ENCODE measurements around the gene RBMS1.
"Not testable (repeated sequence)": the region's sequence is repeated elsewhere in the genome, so short reads cannot be mapped to it uniquely, and the experiment has no call there.

Gene RBMS1

DNA sequence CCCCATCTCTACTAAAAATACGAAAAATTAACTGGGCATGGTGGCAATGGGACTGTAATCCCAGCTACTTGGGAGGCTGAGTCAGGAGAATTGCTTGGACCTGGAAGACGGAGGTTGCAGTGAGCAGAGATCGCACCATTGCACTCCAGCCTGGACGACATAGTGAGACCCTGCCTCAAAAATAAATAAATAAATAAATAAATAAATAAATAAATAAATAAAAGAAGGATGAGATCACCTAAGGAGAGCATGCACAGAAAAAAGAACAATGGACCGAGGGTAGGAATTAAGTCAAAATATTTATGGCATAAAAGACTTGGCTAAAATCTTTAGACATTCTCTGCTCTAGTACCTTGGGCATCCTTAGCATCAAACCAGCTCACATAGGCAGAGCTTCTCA is 8.9 kb upstream of the RBMS1 start:
- DNase-seq: no peak

DNA sequence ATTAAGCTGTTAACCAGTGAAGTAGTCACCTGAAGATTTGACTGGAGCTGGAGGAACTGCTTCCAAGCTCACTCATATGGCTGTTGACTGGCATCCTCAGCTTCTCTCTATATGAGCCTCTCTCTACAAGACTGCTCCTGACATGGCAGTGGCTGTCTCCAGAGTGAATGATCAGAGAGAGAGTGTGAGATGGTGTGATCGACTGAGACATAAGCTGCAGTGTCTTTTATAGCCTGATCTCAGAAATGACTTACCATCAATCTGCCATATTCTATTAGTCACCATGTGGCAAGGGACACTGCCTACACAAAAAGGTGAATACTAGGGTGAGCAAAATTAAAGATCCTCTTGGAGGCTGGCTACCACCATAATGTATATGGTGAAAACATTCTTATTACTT is 7.8 kb upstream of the RBMS1 start:
- no peak for DNase-seq

DNA sequence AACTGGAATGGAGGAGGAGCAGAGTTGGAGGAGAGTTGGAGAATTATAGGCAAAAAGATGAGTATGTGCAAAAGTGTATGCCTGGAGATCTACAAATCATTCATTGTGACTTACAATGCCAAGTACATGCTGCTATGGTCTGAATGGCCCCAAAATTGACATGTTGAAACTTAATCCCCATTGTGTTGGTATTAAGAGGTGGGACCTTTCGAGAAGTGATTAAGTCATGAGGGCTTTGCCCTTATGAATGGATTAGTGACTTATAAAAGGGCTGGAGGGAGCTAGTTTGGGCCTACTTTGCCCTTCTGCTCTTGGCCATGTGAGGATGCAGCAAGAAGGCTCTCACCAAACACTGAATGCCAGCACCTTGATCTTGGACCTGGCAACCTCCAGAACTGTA is 6.3 kb upstream of the RBMS1 start:
- no peak for DNase-seq

DNA sequence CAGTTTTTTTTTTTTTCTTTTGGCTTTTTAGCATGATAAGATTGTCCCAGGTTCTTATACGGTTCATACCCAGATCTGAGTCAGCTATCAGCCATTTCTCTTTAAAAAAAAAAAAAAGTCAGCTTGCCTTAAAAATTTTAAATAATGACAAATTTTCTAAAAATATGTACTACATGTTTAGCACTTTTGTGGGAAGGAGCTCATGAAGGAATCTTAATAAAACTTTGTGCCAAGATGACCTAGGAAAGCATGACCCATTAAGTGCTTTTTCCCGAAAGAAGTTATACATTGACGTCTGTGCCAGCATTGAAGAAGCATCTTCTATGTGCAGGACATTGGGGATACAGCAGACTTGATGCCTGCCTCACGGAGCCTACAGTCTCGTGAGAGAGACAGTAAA is 4.5 kb upstream of the RBMS1 start:
- no peak for DNase-seq

DNA sequence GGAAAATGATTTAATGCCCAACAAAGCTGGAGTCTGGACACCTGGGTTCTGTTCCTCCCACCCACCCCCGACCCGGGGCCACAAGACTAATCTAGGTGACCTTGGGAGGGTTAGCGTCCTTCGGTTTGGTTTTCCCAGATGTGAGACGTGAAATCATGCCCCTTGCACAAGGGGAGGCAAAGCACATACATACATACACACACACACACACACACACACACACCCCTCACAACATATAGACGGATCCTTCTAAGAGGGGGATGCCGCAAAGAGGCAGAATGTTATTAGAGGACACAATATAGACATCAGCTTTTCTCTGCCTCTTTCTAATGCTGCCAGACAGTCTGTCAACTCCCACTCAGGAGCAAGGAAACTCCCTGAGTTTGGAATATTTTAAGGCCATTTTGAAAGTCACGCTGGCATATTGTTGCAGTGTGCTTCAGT is 616 bp upstream of the RBMS1 start:
- DNase-seq: no peak

DNA sequence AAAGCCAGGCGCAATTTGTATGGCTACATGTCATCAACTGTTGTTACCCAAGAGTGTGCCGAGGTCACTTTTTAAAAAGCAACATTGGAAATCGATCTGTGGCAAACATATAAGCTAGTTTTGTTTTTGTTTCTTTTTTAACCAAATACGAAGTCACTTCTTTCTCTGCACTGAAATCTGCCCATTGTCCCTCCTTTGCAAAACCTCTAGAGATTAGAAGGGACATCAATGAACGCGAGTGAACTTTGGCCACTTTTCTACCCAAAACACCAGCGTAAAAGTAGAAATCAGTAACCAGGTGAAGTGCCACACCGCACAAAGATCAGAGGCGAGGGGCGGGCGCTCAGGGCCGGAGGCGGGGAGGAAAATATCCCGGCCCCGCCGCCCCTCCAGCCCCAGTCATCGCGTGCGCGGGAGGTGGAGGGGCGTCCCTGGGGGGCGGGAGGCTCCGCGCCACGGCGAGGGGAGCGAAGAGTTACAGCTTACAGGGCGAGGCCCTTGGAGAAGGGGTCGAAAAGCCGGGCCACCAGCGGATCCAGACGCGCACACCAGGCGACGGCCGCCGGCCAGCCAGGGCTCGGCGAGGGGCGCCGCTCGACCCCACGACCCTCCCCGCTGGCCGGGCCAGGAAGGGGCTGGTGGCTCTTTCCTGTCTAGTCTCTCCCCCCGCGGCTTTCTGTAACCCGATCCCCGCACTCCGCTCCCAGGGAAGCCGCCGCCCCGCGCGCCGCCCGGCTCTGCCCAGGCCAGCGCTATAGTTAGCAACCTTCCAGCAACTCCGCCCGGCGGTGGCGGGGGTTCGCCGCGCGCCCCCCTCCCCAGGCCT is 993 bp downstream of the RBMS1 start:
- peak in 10 of 58 donors; percentile 5 to 51 (median 15) for DNase-seq

DNA sequence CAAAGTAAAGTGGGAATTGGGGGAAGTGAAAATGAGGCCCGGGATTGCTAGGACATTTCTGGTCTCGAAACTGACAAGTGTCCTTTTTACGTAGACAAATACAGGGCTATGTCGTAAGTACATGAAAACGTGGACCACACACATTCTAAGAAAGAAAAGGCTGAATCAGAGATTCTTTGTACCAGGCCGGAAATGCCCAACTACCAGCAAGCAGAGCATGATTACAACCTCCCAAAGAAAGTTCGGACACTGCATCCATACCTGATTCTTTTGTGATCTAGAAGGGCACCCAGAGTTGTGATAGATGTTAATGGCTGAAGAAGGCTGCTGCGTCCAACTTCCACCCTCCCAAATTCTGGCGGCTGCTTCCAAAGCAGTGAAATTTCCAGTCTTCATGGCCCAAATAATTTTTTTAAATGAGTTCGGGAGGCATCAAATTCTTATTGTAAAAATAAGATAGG is 1.7 kb downstream of the RBMS1 start:
- DNase-seq: peak in 1 of 58 donors; percentile 10

DNA sequence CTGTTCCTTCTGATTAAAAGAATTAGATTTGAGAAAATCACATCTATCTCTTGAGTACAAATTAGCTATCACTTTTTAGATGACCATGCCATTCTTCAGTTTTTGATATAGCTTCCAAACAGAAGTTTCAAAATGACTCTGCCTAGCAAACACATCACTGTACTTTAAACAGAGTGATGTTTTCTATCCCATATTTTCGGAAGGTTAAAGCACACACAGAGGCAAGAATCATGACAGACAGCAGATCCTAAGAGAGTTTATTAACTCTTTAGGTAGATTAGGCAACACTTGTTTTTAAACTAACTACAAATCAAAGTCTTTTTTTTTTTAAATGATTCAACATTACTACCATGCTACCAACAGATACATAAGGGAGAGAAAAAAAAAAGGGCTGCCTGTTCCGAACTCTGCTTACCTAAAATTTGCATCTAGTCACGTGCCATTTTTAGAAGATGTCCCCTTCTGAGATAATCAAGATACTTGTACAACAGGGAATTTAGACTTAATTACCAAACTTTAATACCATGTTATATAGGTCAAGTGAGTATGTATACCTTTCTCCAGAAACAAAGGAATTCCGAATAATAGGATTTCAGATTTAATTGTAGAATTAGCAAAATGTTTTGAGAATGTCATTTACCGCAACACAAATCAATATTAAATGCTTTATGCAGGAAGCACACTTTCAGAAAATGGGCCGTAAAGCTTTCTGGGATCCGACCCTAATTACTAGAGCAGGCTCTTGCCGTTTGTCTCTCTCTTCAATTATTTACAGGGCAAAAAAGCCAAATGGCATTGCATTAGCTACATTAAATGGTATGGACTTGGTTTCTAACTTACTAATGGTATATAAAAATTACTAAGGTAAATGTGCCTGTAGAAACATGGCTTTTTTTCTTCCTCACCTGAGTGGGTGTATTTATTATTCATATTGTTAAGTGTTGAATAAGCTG is 2.6 kb downstream of the RBMS1 start:
- no peak for DNase-seq

DNA sequence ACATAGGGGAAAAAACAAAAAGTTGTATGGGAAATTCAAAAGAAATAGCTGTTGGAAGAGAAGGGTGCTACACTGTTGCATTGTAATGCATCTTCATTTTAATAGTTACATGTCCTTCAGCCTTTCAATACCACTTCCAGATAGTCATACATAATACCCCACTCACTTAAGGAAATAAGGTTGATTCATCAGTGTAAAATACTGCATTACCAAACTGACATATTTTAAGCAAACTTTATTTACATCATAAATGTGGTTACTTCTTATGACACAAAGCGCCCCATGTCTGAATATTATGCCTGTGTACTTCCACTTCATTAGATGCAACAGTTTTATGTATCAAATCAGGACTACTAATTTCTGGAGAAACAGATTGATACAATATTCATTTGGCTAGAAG is 4.5 kb downstream of the RBMS1 start:
- DNase-seq: no peak

DNA sequence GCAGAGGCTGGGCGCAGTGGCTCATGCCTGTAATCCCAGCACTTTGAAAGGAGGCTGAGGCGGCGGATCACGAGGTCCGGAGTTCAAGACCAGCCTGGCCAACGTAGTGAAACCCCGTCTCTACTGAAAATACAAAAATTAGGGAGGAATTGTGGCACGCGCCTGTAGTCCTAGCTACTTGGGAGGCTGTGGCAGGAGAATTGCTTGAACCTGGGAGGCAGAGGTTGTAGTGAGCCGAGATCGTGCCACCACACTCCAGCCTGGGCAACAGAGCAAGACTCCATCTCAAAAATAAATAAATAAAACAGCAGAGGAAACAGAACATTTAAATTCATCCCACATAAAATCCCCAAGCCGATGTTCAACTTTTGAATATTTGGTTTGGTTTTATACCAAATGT is 5.3 kb downstream of the RBMS1 start:
- DNase-seq: not testable (repeated sequence)

DNA sequence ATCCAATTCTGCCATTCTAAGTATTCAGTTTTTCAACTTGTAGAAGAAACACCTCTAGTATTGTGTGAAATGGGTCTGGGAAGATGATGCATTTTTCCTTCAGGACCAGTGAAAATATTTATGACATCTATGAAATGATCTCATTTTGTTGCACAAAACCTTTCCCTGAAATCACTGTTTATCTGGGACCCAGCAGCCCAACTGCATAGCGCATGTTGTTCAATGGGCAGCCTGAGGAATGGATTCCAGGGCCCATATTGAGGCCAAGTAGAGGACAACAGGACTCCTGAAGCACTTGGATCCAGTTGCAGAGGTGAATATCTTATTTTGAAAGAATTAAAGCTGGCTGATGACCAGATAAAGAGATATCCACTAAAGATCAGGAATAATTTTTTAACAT is 7.3 kb downstream of the RBMS1 start:
- no peak for DNase-seq

DNA sequence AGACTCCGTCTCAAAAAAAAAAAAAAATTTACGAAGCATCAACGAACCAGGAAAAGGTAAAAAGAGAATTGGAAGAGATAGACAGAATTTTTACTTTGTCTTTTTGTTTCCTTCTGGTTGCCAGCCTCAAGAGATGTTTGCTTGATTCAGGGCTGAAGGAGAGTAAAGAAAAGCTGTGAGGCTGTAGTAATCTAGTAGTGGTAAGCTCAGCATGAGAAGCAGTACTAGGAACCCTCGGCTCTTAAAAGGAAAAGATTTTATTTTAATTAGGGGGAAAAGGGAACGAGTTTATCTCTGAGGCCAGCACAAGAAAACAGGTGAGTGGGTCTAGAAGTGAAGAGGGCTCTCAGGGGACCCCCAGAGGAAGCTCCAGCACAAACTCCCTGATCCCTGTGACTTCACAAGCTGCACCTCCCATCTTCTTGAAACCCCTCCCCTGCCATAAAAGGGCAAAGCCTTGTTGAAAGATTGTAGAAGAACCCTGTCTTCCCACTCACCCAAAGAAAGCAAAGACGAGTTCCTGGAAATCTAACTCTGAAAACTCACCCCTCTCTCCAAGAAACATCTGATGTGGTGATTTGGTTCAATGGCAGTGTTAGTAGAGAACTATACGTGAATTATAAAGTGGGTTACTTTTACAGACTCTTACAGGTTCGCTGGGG is 8.6 kb downstream of the RBMS1 start:
- DNase-seq: no peak

DNA sequence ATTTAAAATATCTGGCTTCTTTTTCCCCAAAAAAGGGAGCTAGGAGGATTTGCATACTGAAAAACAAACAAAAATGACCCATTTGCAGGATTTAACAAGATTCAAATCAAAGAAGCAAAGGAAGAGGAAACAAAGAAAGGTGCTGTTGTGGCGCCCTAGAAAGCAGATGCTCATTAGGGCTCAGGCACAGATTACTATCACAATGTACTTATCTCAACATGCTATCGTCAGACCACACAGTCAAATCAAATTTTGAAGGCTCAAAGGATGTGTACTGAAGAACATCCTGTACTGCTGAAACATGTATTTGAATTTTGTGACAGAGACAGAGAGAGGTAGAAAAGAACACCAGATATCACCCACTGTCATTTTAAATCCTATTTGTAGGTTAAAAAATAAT is 10.9 kb downstream of the RBMS1 start:
- no peak for DNase-seq

DNA sequence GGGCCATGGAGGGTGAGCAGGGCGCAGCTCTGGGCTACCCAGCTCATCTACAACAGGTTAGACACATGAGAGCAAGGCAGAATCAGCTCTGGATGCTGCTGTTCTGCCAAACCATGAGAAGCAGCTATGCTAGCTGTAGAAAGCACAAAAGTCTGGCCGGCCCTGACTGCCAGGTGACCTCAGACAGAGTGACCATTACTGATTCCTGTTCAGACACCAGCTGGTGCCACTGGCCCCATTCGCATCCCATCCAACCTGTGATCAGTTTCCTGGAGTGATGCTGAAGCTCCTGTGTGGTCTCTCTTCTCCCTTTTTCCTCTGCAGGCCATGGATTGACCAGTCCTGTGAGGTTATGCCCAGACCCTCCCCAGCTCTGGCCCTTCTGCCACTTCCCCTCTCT is 14.3 kb downstream of the RBMS1 start:
- no peak for DNase-seq

DNA sequence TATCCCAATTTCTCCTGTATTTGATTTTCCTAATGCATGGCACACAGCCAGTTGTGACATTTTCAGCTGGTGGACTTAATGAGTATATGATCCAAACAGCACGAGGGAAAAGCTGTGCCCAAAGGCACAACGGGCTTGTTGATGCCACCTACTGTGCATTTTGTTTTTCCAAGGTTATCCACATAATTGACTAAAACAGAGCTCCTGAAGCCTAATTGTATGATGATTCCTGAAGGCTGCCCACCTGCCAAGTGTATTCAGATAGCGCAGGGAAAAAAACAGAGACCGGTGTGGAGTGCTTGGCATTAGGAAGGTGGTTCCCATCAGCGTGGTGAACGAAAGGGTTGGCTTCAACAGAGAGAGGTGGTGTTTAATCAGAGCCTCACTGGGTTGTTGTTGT is 14.9 kb downstream of the RBMS1 start:
- DNase-seq: no peak

DNA sequence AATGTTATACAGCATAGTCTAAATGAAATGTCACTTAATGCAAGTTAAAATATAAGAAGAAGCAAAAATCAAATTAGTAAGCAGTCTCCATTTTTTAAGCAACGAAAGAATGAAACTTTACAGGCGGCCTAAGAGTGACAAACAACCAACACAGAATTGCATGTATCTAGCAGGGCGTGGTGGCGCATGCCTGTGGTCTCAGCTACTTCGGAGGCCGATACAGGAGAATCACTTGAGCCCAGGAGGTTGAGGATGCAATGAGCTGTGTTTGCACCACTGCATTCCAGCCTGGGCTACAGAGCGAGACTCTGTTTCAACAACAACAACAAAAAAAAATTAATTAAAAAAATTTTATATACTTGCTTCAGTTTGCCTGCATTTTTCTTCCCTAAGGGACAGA is 16.6 kb downstream of the RBMS1 start:
- no peak for DNase-seq

DNA sequence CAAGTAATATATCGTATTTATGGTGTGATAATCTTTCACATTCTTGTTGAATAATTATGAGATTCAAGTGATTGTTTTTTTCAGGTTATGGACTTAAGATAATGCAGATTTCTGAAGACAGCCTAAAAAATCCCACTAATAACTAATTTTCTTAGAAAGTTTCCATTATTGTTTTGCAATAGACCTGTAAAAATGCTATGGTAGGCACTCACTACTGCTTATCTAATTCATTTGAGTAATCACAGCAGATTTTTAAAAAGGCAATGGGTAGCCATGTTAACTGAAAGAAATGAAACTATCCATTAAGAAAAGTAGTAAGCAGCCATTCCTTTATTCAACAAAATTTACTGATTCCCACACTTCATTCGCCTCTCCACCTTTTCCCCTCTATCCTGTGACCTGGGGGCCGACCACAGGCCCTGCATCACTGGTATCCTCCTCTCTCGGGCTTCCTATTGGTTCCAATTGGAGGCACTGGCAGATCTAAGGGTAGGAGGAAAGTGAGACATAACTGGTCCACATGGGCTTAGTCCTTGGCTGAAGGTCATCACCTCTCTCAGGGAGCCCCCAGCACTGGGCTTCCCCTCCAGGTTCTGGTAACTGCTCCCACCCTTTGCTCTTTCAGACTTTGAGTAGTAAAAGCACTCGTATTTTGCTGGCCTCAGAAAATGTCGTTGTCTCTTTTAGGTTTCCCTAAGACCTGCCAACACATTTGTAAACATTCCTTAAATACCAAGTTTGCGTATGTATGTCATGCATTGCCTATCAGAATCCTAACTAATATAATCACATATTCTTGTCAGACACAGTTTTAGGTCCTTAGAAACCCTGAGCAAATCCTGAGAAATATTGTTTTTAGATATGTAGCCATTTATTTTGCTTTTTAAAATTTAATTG is 18.5 kb downstream of the RBMS1 start:
- no peak for DNase-seq

DNA sequence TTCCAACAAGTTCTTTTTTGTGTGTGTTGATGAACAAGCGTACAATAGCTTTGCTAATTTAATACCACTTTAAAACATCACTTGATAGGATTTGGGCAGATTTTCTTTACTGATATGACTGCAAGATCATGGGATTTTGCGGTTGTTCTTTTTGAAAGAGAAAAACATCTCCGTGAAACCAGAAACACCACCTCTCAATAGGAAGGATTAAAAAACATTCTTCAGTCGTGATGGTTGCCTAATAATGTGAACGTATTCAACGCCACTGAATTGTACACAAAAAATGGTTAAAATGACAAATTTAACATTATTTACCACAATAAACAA is 19.3 kb downstream of the RBMS1 start:
- no peak for DNase-seq

DNA sequence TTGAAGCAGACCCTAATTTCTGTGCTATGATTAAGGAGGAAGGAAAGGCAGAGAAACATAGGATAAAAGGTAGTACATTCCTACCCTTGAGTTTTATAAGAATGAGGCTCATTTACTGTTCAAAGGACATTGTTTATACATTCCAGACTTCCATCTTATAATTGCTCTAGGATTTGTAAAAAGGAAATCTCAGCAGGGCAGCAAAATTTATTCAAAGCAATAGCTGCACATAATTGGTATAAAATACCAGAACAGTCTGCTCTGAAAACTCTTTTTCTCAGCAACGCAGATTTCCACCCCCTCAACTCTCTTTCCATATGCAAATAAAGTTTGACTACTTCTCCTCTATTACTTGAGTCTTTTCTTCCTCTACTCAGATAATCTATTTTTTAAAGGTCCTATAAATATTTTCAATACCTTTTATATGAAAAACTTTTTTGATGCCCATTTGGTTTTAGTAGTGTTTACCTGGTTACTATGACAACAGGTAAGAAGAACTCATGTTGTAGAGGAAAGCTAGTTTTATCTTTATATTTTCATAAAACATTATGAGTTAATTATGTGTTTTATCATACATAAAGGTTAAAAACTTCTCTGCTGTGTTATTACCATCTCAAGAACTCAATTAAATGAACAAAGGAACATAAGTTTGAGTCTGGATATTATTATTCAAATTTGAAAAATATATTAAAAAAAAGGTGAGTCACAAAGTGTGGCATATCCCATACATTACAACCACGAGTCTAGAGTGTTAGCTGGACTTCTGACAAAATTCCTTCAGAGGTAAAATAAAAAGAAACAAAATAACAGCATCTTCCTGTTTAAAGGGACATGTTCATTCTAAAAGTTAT is 19.9 kb downstream of the RBMS1 start:
- no peak for DNase-seq

DNA sequence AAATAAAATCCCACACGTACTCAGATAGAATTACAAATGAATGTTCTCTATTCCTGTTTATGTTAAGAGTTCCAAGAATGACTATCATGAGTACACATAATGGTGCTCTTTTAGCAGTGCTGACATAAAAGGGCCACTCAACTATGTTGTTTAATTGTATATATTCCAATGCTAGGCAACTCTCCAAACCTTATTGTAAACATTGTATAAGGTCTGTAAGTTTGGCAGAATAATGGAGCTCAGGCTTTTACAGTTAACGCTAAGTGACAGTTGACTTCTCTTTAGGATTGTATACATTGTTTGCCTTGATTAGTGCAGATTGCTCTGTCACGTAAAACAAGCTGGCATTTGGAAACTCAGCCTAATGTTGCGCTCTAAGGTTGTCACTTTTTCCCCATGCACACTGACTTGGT is 20.8 kb downstream of the RBMS1 start:
- no peak for DNase-seq
